CD4-positive, alpha-beta T cell (primary cell): ENCODE data around the gene UBE2D3. TPM values are rescaled to one million over a fixed set of nuclear protein-coding genes. Genes with fewer than 3 reads are reported as not detected.
A peak's percentile ranks its signal among the peaks of the same experiment; 100 is the strongest.

Source experiments
- ATAC-seq: fragments of 200-7000 bp; cut with Tn5 transposase; one replicate; pipeline ENCODE4 v1.10.0; 2022; ENCODE audit warnings: mild to moderate bottlenecking; ENCODE audit not compliant: poor library complexity
- CTCF ChIA-PET: fragments of 350-600 bp; sonication (Branson Sonifier 250); formaldehyde crosslinking; loops from one replicate; lab custom pipeline; 2021; ENCODE audit warnings: antibody characterized with exemption, inconsistent platforms; lab: Charles Lee
- POLR2A ChIA-PET: fragments of 350-600 bp; sonication (Branson Sonifier 250); formaldehyde crosslinking; loops from one replicate; lab custom pipeline; 2021; ENCODE audit warnings: antibody characterized with exemption, inconsistent platforms; lab: Charles Lee
- DNase-seq, 14 experiments: peaks; one replicate each; pipeline ENCODE4 v3.0.0-alpha.2; 2013 to 2020; ENCODE audit warnings: mixed read lengths in 2 of 14
- H3K27ac ChIP-seq, 2 donors: one replicate each; pipeline versions ENCODE4 v1.5.1 to v1.7.0; 2013; ENCODE audit warnings: low read length in 2 of 2, low read depth in 1 of 2, mild to moderate bottlenecking in 1 of 2
- H3K27me3 ChIP-seq, 2 experiments: 1 replicate in 1 of 2; 2 replicates in 1 of 2; pipeline versions ENCODE4 v1.6.1 to v1.7.0; 2013; ENCODE audit warnings: low read length in 2 of 2, control low read depth in 1 of 2, mild to moderate bottlenecking in 1 of 2, moderate library complexity in 1 of 2; ENCODE audit not compliant: insufficient read depth in 2 of 2, control insufficient read depth in 1 of 2
- H3K36me3 ChIP-seq: one replicate; pipeline ENCODE4 v1.6.1; 2013; ENCODE audit warnings: low read length, control low read depth; ENCODE audit not compliant: insufficient read depth
- H3K4me1 ChIP-seq: one replicate; pipeline ENCODE4 v1.6.1; 2013; ENCODE audit warnings: low read length, control low read depth; ENCODE audit not compliant: insufficient read depth
- H3K4me3 ChIP-seq: one replicate; pipeline ENCODE4 v1.5.1; 2013; ENCODE audit warnings: mild to moderate bottlenecking, low read length, moderate library complexity
- H3K9me3 ChIP-seq, 2 experiments: 1 replicate in 1 of 2; 2 replicates in 1 of 2; pipeline versions ENCODE4 v1.6.1 to v1.7.0; 2013; ENCODE audit warnings: low read length in 2 of 2, mild to moderate bottlenecking in 2 of 2, control low read depth in 1 of 2, moderate library complexity in 1 of 2; ENCODE audit not compliant: control insufficient read depth in 1 of 2, insufficient read depth in 1 of 2
- H3K27ac Mint-ChIP-seq: one replicate; pipeline ENCODE4 v1.8.0; 2020; ENCODE audit warnings: mixed read lengths
- H3K27me3 Mint-ChIP-seq: one replicate; pipeline ENCODE4 v1.8.0; 2021; ENCODE audit warnings: mixed read lengths
- H3K36me3 Mint-ChIP-seq: one replicate; pipeline ENCODE4 v1.8.0; 2021; ENCODE audit warnings: low read depth, mixed read lengths
- H3K4me1 Mint-ChIP-seq: one replicate; pipeline ENCODE4 v1.8.0; 2021; ENCODE audit warnings: low read depth, mixed read lengths
- H3K4me3 Mint-ChIP-seq: one replicate; pipeline ENCODE4 v1.8.0; 2020; ENCODE audit warnings: mild to moderate bottlenecking, mixed read lengths
- H3K9me3 Mint-ChIP-seq: one replicate; pipeline ENCODE4 v1.8.0; 2020; ENCODE audit warnings: mixed read lengths
- CTCF ChIP-seq: fragments of 200-600 bp; IDR thresholded peaks from one replicate; pipeline ENCODE4 v1.8.0; 2022; ENCODE audit warnings: antibody characterized with exemption, mild to moderate bottlenecking
- intact Hi-C, 2 experiments: fragments of 100-400 bp; cut with DNase I in 1 of 2; cut with micrococcal nuclease in 1 of 2; formaldehyde crosslinking; loops; one replicate each; pipeline versions ENCODE4 v1.15.1 to v1.9.0; 2023 to 2025; cut with DNase I, micrococcal nuclease
- total RNA-seq, 174 experiments: library from RNA in 2 of 174; stranded (reverse) in 2 of 174; gene quantifications; one replicate each; pipeline ENCODE4 v1.2.3 and lab custom pipeline; 2021 to 2026

UBE2D3 gene
- total RNA-seq, 2 experiments from 2014 or later, result 659 to 719 TPM

GRCh38 chr4:102826105-102826889, 1.1 kb downstream of the UBE2D3 start:
- DNase-seq, result no peak

GRCh38 chr4:102825261-102826091, 1.9 kb downstream of the UBE2D3 start:
- Histone ChIP-seq H3K4me1 (peaks cover 14% of the 10 kb centered on the region), H3K9me3 (no peaks in the 10 kb centered on the region), H3K36me3 (peaks cover 20% of the 10 kb centered on the region), H3K4me3 (peak overlapping the region; percentile 89), H3K27ac (peak overlapping the region; percentile 99 to 100), H3K27me3 (no peaks in the 10 kb centered on the region)
- Mint-ChIP-seq H3K9me3 (no peaks in the 10 kb centered on the region), H3K27ac (no peak overlapping the region), H3K4me3 (no peak overlapping the region), H3K27me3 (no peaks in the 10 kb centered on the region), H3K36me3 (peaks cover 32% of the 10 kb centered on the region), H3K4me1 (peaks cover 43% of the 10 kb centered on the region)
- peak in 5 of 14 experiments; percentile 10 to 62 (median 54) for DNase-seq
- intact Hi-C loops, result loop anchor here (2.0 to 10.0 kb wide), 11 partner anchors 13 to 1478 kb away; partner anchors contain the start of genes SLC39A8 (in 2 of the 2), SLC9B1 (in 2 of the 2), MANBA (in 1 of the 2) and NFKB1 (in 1 of the 2)
- ATAC-seq, result no peak
- ChIA-PET CTCF (interaction anchor here (0.8 to 1.4 kb wide), 2 partner anchors 12 to 42 kb away, joined by 3 read pairs; no protein-coding TSS in a partner anchor), POLR2A (interaction anchor here (0.8 to 8.5 kb wide), 10 partner anchors 11 to 323 kb away, joined by 3 to 419 read pairs (median 38); partner anchors contain the start of genes CISD2, MANBA, NFKB1 and SLC9B1)
- no peak for TF ChIP-seq CTCF

More at GRCh38 chr4:102826105-102826889, 1.1 kb downstream of the UBE2D3 start:
- H3K9me3 ChIP-seq, result no peaks in the 10 kb centered on the region
- H3K27ac ChIP-seq, result peak overlapping the region; percentile 99 to 100
- Mint-ChIP-seq H3K27ac (no peak overlapping the region), H3K27me3 (no peaks in the 10 kb centered on the region), H3K9me3 (no peaks in the 10 kb centered on the region), H3K36me3 (peaks cover 25% of the 10 kb centered on the region), H3K4me1 (peaks cover 35% of the 10 kb centered on the region), H3K4me3 (no peak overlapping the region)
- peaks cover 20% of the 10 kb centered on the region for H3K36me3 ChIP-seq
- POLR2A ChIA-PET, result interaction anchor here (0.5 to 8.5 kb wide), 24 partner anchors 10 to 1707 kb away, joined by 3 to 419 read pairs (median 14); partner anchors contain the start of genes BDH2, CISD2, MANBA and NFKB1
- no peaks in the 10 kb centered on the region for H3K27me3 ChIP-seq
- intact Hi-C loops, result loop anchor here (2.0 to 10.0 kb wide), 11 partner anchors 13 to 1479 kb away; partner anchors contain the start of genes SLC39A8 (in 2 of the 2), SLC9B1 (in 2 of the 2), MANBA (in 1 of the 2) and NFKB1 (in 1 of the 2)
- H3K4me1 ChIP-seq, result peaks cover 14% of the 10 kb centered on the region
- CTCF ChIA-PET, result interaction anchor here (0.5 to 2.6 kb wide), 4 partner anchors 42 to 395 kb away, joined by 3 to 27 read pairs (median 6); partner anchors contain the start of gene CISD2
- TF ChIP-seq CTCF, result no peak
- H3K4me3 ChIP-seq, result peak overlapping the region; percentile 89
- ATAC-seq, result no peak

- no peaks in the 10 kb centered on the region for H3K9me3 Mint-ChIP-seq
- POLR2A ChIA-PET, result interaction anchor here (2.7 to 8.6 kb wide), 4 partner anchors 10 to 44 kb away, joined by 5 to 419 read pairs (median 124); partner anchors contain the start of gene CISD2
- intact Hi-C loops, result loop anchor here (10.0 kb wide), 2 partner anchors 390 to 480 kb away; partner anchors contain the start of gene SLC39A8 (in 1 of the 2)
- DNase-seq (no peak), ATAC-seq (no peak)
- no peaks in the 10 kb centered on the region for H3K27me3 ChIP-seq
- H3K36me3 ChIP-seq, result peaks cover 20% of the 10 kb centered on the region
- peaks cover 40% of the 10 kb centered on the region for H3K36me3 Mint-ChIP-seq
- no peaks in the 10 kb centered on the region for H3K9me3 ChIP-seq
- TF ChIP-seq CTCF, result no peak
- H3K4me1 Mint-ChIP-seq, result peaks cover 52% of the 10 kb centered on the region
- peak overlapping the region in 1 of 2 donors; percentile 99 for H3K27ac ChIP-seq
- no peaks in the 10 kb centered on the region for H3K27me3 Mint-ChIP-seq
- no peak overlapping the region for H3K4me3 Mint-ChIP-seq
- peak overlapping the region; percentile 89 for H3K4me3 ChIP-seq
- CTCF ChIA-PET, result interaction anchor here (1.4 to 1.6 kb wide), 2 partner anchors 44 to 63 kb away, joined by 3 to 4 read pairs; partner anchors contain the start of gene MANBA
- H3K27ac Mint-ChIP-seq, result no peak overlapping the region
- H3K4me1 ChIP-seq, result peaks cover 16% of the 10 kb centered on the region
These were observed 3.0 kb downstream of the UBE2D3 start for GRCh38 chr4:102824398-102824797.
